Panc1 (cell line): ENCODE measurements around the gene GCSAML. TPM values are rescaled to one million over a fixed set of nuclear protein-coding genes. Genes with fewer than 3 reads are reported as not detected.

Source experiments
- ATAC-seq: fragments of 200-7000 bp; cut with Tn5 transposase; 2 replicates; pipeline ENCODE4 v1.9.1; 2020; ENCODE audit warnings: mild to moderate bottlenecking, moderate library complexity
- BruUV-seq: library from RNA; stranded (reverse); fragments of 400-500 nt; replicated peaks from 2 replicates; lab custom pipeline; 2021; lab: Mats Ljungman, UMichigan
- CTCF ChIA-PET: fragments of 300-600 bp; sonication (Branson Sonifier 250); formaldehyde crosslinking; loops from one replicate; lab custom pipeline; 2022; ENCODE audit warnings: antibody characterized with exemption; lab: Charles Lee
- POLR2A ChIA-PET: fragments of 300-600 bp; sonication (Branson Sonifier 250); formaldehyde crosslinking; loops from one replicate; lab custom pipeline; 2022; ENCODE audit warnings: antibody characterized with exemption; lab: Charles Lee
- DNase-seq: peaks from one replicate; pipeline ENCODE4 v3.0.0-alpha.2; 2010; ENCODE audit warnings: low read depth, low spot score
- H3K27ac ChIP-seq: 2 replicates; pipeline ENCODE4 v1.5.1; 2011; ENCODE audit warnings: mild to moderate bottlenecking, low read length, inconsistent platforms
- H3K27me3 ChIP-seq: fragments of 200-500 bp; sonication (Bioruptor generic); 2 replicates; pipeline ENCODE4 v1.6.0; 2014; ENCODE audit warnings: low read length, inconsistent platforms; ENCODE audit not compliant: control insufficient read depth, insufficient read depth
- H3K36me3 ChIP-seq: fragments of 200-500 bp; sonication (Bioruptor generic); 2 replicates; pipeline ENCODE4 v1.5.1; 2014; ENCODE audit warnings: inconsistent platforms, mild to moderate bottlenecking, low read length, moderate library complexity; ENCODE audit not compliant: control insufficient read depth, insufficient read depth
- H3K4me1 ChIP-seq: 2 replicates; pipeline ENCODE4 v1.5.1; 2011; ENCODE audit warnings: inconsistent platforms, mild to moderate bottlenecking, low read length, moderate library complexity; ENCODE audit not compliant: control insufficient read depth, insufficient read depth
- H3K4me3 ChIP-seq, 2 experiments: 2 replicates each; pipeline ENCODE4 v1.5.1; 2011 to 2012; ENCODE audit warnings: low read depth in 2 of 2, low read length in 2 of 2, mild to moderate bottlenecking in 2 of 2, inconsistent platforms in 1 of 2, moderate library complexity in 1 of 2
- H3K9me3 ChIP-seq: fragments of 200-500 bp; sonication (Bioruptor generic); 2 replicates; pipeline ENCODE4 v1.5.1; 2014; ENCODE audit warnings: low read depth, mild to moderate bottlenecking, inconsistent platforms, low read length, moderate library complexity; ENCODE audit not compliant: control insufficient read depth, insufficient read depth
- POLR2AphosphoS5 ChIP-seq: IDR thresholded peaks from 2 replicates; pipeline ENCODE4 v1.6.1; 2012; ENCODE audit warnings: mild to moderate bottlenecking, low read depth, low read length, moderate library complexity
- SIN3A ChIP-seq: IDR thresholded peaks from 2 replicates; pipeline ENCODE4 v1.6.1; 2012; ENCODE audit warnings: low read depth, mild to moderate bottlenecking, low read length, moderate library complexity, borderline replicate concordance; ENCODE audit not compliant: insufficient read depth
- TCF7L2 ChIP-seq: IDR thresholded peaks from 2 replicates; pipeline ENCODE4 v1.6.1; 2011; ENCODE audit warnings: mild to moderate bottlenecking, low read depth, low read length, inconsistent platforms
- in situ Hi-C: cut with HindIII; loops from 2 replicates; pipeline ENCODE4 v1.10.0; 2016; ENCODE audit warnings: low sequenced_read_pairs, low pct_unique_long_range_greater_than_20kb
- intact Hi-C: fragments of 100-400 bp; cut with micrococcal nuclease; formaldehyde crosslinking; loops from one replicate; pipeline ENCODE4 v1.10.0; 2022; ENCODE audit not compliant: unreplicated experiment
- total RNA-seq: library from RNA; stranded (reverse); gene quantifications from one replicate; pipeline ENCODE4 v1.2.1, GENCODE V29; 2021; ENCODE audit not compliant: unreplicated experiment
- TF ChIP-seq, protein P1 (sequence below): fragments of 450-650 bp; IDR thresholded peaks from 2 replicates; pipeline ENCODE4 v1.5.1; 2017; ENCODE audit warnings: mild to moderate bottlenecking
- TF ChIP-seq, protein P2 (sequence below), 2 experiments: IDR thresholded peaks; 2 replicates each; pipeline ENCODE4 v1.6.1; 2011 to 2012; ENCODE audit warnings: low read depth in 2 of 2, control low read depth in 1 of 2, low read length in 1 of 2, mild to moderate bottlenecking in 1 of 2, moderate library complexity in 1 of 2; ENCODE audit not compliant: insufficient read depth in 1 of 2

The GCSAML gene
- total RNA-seq, 1 experiment from 2014 or later: not detected

DNA sequence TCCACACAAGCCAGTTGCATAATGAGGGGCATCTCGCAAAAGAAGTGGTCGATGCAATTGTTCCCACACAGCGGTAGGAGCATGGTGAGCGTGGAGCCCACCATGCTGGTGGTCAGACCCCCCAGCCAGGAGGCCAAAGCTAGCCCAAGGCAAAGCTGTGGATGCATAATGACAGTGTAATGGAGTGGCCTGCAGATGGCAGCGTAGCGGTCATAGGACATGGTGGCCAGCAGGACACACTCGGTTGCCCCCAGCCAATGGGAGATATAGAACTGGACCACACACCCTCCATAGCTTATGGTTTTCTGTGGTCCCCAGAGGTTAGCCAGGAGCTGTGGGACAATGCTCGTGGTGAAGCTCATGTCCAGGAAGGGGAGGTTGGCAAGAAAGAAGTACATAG lies 17.0 kb upstream of the GCSAML start:
- no peak for ATAC-seq
- DNase-seq: no peak
- in situ Hi-C loops: no loop called here

DNA sequence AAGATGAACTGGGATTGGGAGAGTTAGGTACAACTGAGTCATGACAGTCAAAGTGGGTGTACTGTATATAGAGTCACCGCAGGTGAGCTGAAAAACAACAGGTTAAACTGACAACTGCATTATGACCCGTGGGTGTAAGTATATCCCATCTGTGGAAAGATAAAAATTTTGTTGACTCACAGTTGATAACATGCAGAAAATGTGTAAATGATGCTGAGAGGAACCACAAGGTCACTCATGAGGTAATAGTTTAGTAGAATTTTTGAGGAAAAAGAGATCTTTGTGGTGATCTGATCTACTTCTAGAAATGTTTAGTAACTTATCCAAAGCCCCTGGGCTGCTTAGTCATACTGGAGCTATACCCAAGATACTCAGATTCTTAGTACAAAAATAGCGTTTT lies 13.5 kb upstream of the GCSAML start:
- no TSS peak for BruUV-seq
- in situ Hi-C loops: no loop called here

More for the DNA sequence above, 17.0 kb upstream of the GCSAML start:
- H3K4me3 ChIP-seq: no peak overlapping the region
- ChIA-PET CTCF (no interaction called here), POLR2A (no interaction called here)
- H3K4me1 ChIP-seq: no peaks in the 10 kb centered on the region
- H3K36me3 ChIP-seq: no peaks in the 10 kb centered on the region
- intact Hi-C loops: no loop called here
- H3K27ac ChIP-seq: no peak overlapping the region
- H3K27me3 ChIP-seq: no peaks in the 10 kb centered on the region
- TF ChIP-seq, protein P1, sequence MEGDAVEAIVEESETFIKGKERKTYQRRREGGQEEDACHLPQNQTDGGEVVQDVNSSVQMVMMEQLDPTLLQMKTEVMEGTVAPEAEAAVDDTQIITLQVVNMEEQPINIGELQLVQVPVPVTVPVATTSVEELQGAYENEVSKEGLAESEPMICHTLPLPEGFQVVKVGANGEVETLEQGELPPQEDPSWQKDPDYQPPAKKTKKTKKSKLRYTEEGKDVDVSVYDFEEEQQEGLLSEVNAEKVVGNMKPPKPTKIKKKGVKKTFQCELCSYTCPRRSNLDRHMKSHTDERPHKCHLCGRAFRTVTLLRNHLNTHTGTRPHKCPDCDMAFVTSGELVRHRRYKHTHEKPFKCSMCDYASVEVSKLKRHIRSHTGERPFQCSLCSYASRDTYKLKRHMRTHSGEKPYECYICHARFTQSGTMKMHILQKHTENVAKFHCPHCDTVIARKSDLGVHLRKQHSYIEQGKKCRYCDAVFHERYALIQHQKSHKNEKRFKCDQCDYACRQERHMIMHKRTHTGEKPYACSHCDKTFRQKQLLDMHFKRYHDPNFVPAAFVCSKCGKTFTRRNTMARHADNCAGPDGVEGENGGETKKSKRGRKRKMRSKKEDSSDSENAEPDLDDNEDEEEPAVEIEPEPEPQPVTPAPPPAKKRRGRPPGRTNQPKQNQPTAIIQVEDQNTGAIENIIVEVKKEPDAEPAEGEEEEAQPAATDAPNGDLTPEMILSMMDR: peak; percentile 14; the same call in 1 of the 2 replicates
- no peak for TF ChIP-seq TCF7L2
- TF ChIP-seq SIN3A: no peak
- no TSS peak for BruUV-seq
- no peaks in the 10 kb centered on the region for H3K9me3 ChIP-seq

More for the DNA sequence above, 13.5 kb upstream of the GCSAML start:
- POLR2A ChIA-PET: no interaction called here
- H3K36me3 ChIP-seq: no peaks in the 10 kb centered on the region
- no peaks in the 10 kb centered on the region for H3K27me3 ChIP-seq
- no peak for DNase-seq
- no peaks in the 10 kb centered on the region for H3K4me1 ChIP-seq
- ATAC-seq: no peak
- TF ChIP-seq TCF7L2: no peak
- TF ChIP-seq POLR2AphosphoS5: no peak
- TF ChIP-seq, protein P2, sequence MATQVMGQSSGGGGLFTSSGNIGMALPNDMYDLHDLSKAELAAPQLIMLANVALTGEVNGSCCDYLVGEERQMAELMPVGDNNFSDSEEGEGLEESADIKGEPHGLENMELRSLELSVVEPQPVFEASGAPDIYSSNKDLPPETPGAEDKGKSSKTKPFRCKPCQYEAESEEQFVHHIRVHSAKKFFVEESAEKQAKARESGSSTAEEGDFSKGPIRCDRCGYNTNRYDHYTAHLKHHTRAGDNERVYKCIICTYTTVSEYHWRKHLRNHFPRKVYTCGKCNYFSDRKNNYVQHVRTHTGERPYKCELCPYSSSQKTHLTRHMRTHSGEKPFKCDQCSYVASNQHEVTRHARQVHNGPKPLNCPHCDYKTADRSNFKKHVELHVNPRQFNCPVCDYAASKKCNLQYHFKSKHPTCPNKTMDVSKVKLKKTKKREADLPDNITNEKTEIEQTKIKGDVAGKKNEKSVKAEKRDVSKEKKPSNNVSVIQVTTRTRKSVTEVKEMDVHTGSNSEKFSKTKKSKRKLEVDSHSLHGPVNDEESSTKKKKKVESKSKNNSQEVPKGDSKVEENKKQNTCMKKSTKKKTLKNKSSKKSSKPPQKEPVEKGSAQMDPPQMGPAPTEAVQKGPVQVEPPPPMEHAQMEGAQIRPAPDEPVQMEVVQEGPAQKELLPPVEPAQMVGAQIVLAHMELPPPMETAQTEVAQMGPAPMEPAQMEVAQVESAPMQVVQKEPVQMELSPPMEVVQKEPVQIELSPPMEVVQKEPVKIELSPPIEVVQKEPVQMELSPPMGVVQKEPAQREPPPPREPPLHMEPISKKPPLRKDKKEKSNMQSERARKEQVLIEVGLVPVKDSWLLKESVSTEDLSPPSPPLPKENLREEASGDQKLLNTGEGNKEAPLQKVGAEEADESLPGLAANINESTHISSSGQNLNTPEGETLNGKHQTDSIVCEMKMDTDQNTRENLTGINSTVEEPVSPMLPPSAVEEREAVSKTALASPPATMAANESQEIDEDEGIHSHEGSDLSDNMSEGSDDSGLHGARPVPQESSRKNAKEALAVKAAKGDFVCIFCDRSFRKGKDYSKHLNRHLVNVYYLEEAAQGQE (IDR thresholded peaks at IDR 0.05; ENCODE audit: insufficient read depth in 1 of 2, low read depth in 2 of 2, low read length in 1 of 2): no peak
- TF ChIP-seq, protein P1: no peak
- intact Hi-C loops: no loop called here
- H3K9me3 ChIP-seq: no peaks in the 10 kb centered on the region
- CTCF ChIA-PET: no interaction called here
- no peak overlapping the region for H3K27ac ChIP-seq
- H3K4me3 ChIP-seq: no peak overlapping the region
